DND-41 (cell line): ENCODE data around the gene ARF1.

Experiments used
- ATAC-seq: fragments of 200-7000 bp; cut with Tn5 transposase; 3 replicates; pipeline ENCODE4 v1.9.1; 2021; ENCODE audit warnings: low read depth; ENCODE audit not compliant: insufficient read depth
- DNase-seq: peaks from one replicate; pipeline ENCODE4 v3.0.0-alpha.2; 2020
- H2AFZ ChIP-seq: 2 replicates; pipeline ENCODE4 v1.6.0; 2012; ENCODE audit warnings: low read depth, low read length
- H3K27ac ChIP-seq: 2 replicates; pipeline ENCODE4 v1.5.1; 2012; ENCODE audit warnings: low read length, inconsistent platforms
- H3K27me3 ChIP-seq: fragments of 200-600 bp; sonication (generic); 2 replicates; pipeline ENCODE4 v1.6.0; 2012; ENCODE audit warnings: low read length, mild to moderate bottlenecking, inconsistent platforms; ENCODE audit not compliant: insufficient read depth, poor library complexity
- H3K36me3 ChIP-seq: 2 replicates; pipeline ENCODE4 v1.5.1; 2012; ENCODE audit warnings: low read length, inconsistent platforms; ENCODE audit not compliant: insufficient read depth
- H3K4me1 ChIP-seq: 2 replicates; pipeline ENCODE4 v1.5.1; 2012; ENCODE audit warnings: mild to moderate bottlenecking, low read length; ENCODE audit not compliant: insufficient read depth
- H3K4me2 ChIP-seq: 2 replicates; pipeline ENCODE4 v1.6.0; 2012; ENCODE audit warnings: mild to moderate bottlenecking, moderate library complexity, low read length, inconsistent platforms; ENCODE audit not compliant: insufficient read depth
- H3K4me3 ChIP-seq, 2 experiments: fragments of 200-600 bp in 1 of 2; shearing (Covaris generic) in 1 of 2; 2 replicates each; pipeline ENCODE4 v1.5.1; 2012 to 2016; ENCODE audit warnings: inconsistent platforms in 2 of 2, low read length in 2 of 2, mild to moderate bottlenecking in 2 of 2, low read depth in 1 of 2, moderate library complexity in 1 of 2
- H3K79me2 ChIP-seq: 2 replicates; pipeline ENCODE4 v1.6.0; 2012; ENCODE audit warnings: low read length, inconsistent platforms; ENCODE audit not compliant: insufficient read depth
- H3K9ac ChIP-seq: 2 replicates; pipeline ENCODE4 v1.6.0; 2012; ENCODE audit warnings: low read depth, mild to moderate bottlenecking, inconsistent platforms, low read length, moderate library complexity
- H3K9me3 ChIP-seq: 2 replicates; pipeline ENCODE4 v1.5.1; 2012; ENCODE audit warnings: low read length, moderate library complexity, mild to moderate bottlenecking, inconsistent platforms; ENCODE audit not compliant: insufficient read depth, severe bottlenecking
- H4K20me1 ChIP-seq: 2 replicates; pipeline ENCODE4 v1.6.0; 2012; ENCODE audit warnings: low read length; ENCODE audit not compliant: insufficient read depth
- EZH2 ChIP-seq: IDR thresholded peaks from 3 replicates; pipeline ENCODE4 v1.6.1; 2012; ENCODE audit warnings: borderline replicate concordance, low read depth, mild to moderate bottlenecking, moderate library complexity, low read length, inconsistent platforms; ENCODE audit not compliant: severe bottlenecking
- TF ChIP-seq, protein P1 (sequence below): IDR thresholded peaks from 2 replicates; pipeline ENCODE4 v1.5.1; 2012; ENCODE audit warnings: borderline replicate concordance, low read length, moderate library complexity, mild to moderate bottlenecking; ENCODE audit not compliant: poor library complexity, severe bottlenecking; ENCODE audit errors: extremely low read depth

The ARF1 gene

DNA sequence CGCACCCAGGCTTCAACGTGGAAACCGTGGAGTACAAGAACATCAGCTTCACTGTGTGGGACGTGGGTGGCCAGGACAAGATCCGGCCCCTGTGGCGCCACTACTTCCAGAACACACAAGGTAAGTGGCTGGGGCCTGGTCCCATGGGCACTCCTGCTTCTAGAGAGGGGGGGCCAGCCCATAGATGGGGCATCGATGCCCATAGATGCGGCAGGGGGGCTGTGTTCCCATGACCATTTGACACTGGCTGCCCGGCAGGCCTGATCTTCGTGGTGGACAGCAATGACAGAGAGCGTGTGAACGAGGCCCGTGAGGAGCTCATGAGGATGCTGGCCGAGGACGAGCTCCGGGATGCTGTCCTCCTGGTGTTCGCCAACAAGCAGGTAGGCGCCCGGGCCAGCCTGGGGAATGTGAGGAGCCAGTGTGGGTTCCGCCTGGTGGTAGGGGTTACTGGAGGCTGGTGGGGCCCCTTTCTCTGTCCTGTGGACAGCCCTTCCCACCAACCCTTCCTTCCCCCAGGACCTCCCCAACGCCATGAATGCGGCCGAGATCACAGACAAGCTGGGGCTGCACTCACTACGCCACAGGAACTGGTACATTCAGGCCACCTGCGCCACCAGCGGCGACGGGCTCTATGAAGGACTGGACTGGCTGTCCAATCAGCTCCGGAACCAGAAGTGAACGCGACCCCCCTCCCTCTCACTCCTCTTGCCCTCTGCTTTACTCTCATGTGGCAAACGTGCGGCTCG, 15.0 kb downstream of the ARF1 start:
- Histone ChIP-seq H3K36me3 (peaks cover 80% of the 10 kb centered on the region), H3K79me2 (peaks cover 88% of the 10 kb centered on the region), H3K9me3 (peaks cover 22% of the 10 kb centered on the region), H3K4me1 (peaks cover 20% of the 10 kb centered on the region), H4K20me1 (peaks cover 91% of the 10 kb centered on the region), H3K9ac (no peak overlapping the region), H3K4me2 (no peak overlapping the region), H3K4me3 (no peak overlapping the region), H3K27me3 (no peaks in the 10 kb centered on the region), H2AFZ (no peak overlapping the region), H3K27ac (no peak overlapping the region)
- DNase-seq: peak; percentile 4
- no peak for ATAC-seq
- TF ChIP-seq, protein P1, sequence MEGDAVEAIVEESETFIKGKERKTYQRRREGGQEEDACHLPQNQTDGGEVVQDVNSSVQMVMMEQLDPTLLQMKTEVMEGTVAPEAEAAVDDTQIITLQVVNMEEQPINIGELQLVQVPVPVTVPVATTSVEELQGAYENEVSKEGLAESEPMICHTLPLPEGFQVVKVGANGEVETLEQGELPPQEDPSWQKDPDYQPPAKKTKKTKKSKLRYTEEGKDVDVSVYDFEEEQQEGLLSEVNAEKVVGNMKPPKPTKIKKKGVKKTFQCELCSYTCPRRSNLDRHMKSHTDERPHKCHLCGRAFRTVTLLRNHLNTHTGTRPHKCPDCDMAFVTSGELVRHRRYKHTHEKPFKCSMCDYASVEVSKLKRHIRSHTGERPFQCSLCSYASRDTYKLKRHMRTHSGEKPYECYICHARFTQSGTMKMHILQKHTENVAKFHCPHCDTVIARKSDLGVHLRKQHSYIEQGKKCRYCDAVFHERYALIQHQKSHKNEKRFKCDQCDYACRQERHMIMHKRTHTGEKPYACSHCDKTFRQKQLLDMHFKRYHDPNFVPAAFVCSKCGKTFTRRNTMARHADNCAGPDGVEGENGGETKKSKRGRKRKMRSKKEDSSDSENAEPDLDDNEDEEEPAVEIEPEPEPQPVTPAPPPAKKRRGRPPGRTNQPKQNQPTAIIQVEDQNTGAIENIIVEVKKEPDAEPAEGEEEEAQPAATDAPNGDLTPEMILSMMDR: no peak
- no peak for TF ChIP-seq EZH2

DNA sequence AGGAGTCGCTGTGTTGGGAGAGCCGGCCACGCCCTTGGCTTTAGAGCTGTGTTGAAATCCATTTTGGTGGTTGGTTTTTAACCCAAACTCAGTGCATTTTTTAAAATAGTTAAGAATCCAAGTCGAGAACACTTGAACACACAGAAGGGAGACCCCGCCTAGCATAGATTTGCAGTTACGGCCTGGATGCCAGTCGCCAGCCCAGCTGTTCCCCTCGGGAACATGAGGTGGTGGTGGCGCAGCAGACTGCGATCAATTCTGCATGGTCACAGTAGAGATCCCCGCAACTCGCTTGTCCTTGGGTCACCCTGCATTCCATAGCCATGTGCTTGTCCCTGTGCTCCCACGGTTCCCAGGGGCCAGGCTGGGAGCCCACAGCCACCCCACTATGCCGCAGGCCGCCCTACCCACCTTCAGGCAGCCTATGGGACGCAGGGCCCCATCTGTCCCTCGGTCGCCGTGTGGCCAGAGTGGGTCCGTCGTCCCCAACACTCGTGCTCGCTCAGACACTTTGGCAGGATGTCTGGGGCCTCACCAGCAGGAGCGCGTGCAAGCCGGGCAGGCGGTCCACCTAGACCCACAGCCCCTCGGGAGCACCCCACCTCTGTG, 15.9 kb downstream of the ARF1 start:
- Histone ChIP-seq H2AFZ (no peak overlapping the region), H3K4me2 (no peak overlapping the region), H3K27me3 (no peaks in the 10 kb centered on the region), H3K36me3 (peaks cover 71% of the 10 kb centered on the region), H3K9ac (no peak overlapping the region), H3K4me3 (no peak overlapping the region), H3K9me3 (peaks cover 14% of the 10 kb centered on the region), H3K4me1 (peaks cover 20% of the 10 kb centered on the region), H4K20me1 (peaks cover 82% of the 10 kb centered on the region), H3K79me2 (peaks cover 86% of the 10 kb centered on the region), H3K27ac (no peak overlapping the region)
- DNase-seq (no peak), ATAC-seq (no peak)
- TF ChIP-seq, protein P1: no peak
- no peak for TF ChIP-seq EZH2

GRCh38 chr1:228099331-228099732, 16.8 kb downstream of the ARF1 start:
- TF ChIP-seq, protein P1: no peak
- no peak for TF ChIP-seq EZH2
- Histone ChIP-seq H3K36me3 (peaks cover 65% of the 10 kb centered on the region), H3K4me3 (no peak overlapping the region), H3K9me3 (peaks cover 6% of the 10 kb centered on the region), H3K4me2 (no peak overlapping the region), H3K27ac (no peak overlapping the region), H3K9ac (no peak overlapping the region), H4K20me1 (peaks cover 76% of the 10 kb centered on the region), H3K79me2 (peaks cover 86% of the 10 kb centered on the region), H3K4me1 (peaks cover 29% of the 10 kb centered on the region), H2AFZ (no peak overlapping the region), H3K27me3 (no peaks in the 10 kb centered on the region)
- DNase-seq (no peak), ATAC-seq (no peak)
